HCT116 (cell line): ENCODE data around the gene TBXAS1.

Experiments used
- CEBPB ChIP-seq: IDR thresholded peaks from 2 replicates; pipeline ENCODE4 v1.6.1; 2012; ENCODE audit warnings: low read depth
- EGR1 ChIP-seq: IDR thresholded peaks from 2 replicates; pipeline ENCODE4 v1.6.1; 2012; ENCODE audit warnings: low read depth
- EZH2 ChIP-seq: fragments of 200-600 bp; sonication (generic); IDR thresholded peaks from 2 replicates; pipeline ENCODE4 v1.6.1; 2017; ENCODE audit warnings: antibody characterized with exemption, mixed run types
- JUND ChIP-seq: IDR thresholded peaks from 2 replicates; pipeline ENCODE4 v1.6.1; 2012
- MAX ChIP-seq: IDR thresholded peaks from 2 replicates; pipeline ENCODE4 v1.6.1; 2012
- POLR2A ChIP-seq: IDR thresholded peaks from 2 replicates; pipeline ENCODE4 v1.7.0; 2011; ENCODE audit warnings: borderline replicate concordance; ENCODE audit not compliant: insufficient read depth, insufficient read length; ENCODE audit errors: extremely low read depth
- POLR2AphosphoS5 ChIP-seq: IDR thresholded peaks from 2 replicates; pipeline ENCODE4 v1.6.1; 2011; ENCODE audit warnings: mild to moderate bottlenecking, low read depth, low read length, moderate library complexity
- REST ChIP-seq: IDR thresholded peaks from 2 replicates; pipeline ENCODE4 v1.6.1; 2012; ENCODE audit warnings: low read depth
- SP1 ChIP-seq: IDR thresholded peaks from 2 replicates; pipeline ENCODE4 v1.6.1; 2012; ENCODE audit warnings: low read depth
- TCF7L2 ChIP-seq: IDR thresholded peaks from 2 replicates; pipeline ENCODE4 v1.7.0; 2011; ENCODE audit warnings: borderline replicate concordance, inconsistent platforms; ENCODE audit not compliant: insufficient read depth, insufficient read length; ENCODE audit errors: extremely low read depth
- TF ChIP-seq, protein P1 (sequence below), 3 experiments: fragments of 200-600 bp in 1 of 3; sonication (generic) in 1 of 3; IDR thresholded peaks in 2 of 3; conservative IDR thresholded peaks in 1 of 3; 2 replicates each; pipeline ENCODE4 v1.5.1; 2012 to 2017; ENCODE audit warnings: low read depth in 2 of 3, low read length in 2 of 3, antibody characterized with exemption in 1 of 3, borderline replicate concordance in 1 of 3, control low read depth in 1 of 3, mild to moderate bottlenecking in 1 of 3, mixed read lengths in 1 of 3, mixed run types in 1 of 3, moderate library complexity in 1 of 3; ENCODE audit not compliant: insufficient read depth in 1 of 3

- TF ChIP-seq POLR2A (no peak), EGR1 (no peak), CEBPB (no peak), POLR2AphosphoS5 (no peak), JUND (no peak), EZH2 (no peak), MAX (no peak), SP1 (no peak), TCF7L2 (no peak), REST (no peak)
- TF ChIP-seq, protein P1, sequence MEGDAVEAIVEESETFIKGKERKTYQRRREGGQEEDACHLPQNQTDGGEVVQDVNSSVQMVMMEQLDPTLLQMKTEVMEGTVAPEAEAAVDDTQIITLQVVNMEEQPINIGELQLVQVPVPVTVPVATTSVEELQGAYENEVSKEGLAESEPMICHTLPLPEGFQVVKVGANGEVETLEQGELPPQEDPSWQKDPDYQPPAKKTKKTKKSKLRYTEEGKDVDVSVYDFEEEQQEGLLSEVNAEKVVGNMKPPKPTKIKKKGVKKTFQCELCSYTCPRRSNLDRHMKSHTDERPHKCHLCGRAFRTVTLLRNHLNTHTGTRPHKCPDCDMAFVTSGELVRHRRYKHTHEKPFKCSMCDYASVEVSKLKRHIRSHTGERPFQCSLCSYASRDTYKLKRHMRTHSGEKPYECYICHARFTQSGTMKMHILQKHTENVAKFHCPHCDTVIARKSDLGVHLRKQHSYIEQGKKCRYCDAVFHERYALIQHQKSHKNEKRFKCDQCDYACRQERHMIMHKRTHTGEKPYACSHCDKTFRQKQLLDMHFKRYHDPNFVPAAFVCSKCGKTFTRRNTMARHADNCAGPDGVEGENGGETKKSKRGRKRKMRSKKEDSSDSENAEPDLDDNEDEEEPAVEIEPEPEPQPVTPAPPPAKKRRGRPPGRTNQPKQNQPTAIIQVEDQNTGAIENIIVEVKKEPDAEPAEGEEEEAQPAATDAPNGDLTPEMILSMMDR (IDR thresholded peaks at IDR 0.05 in 2 of 3, conservative IDR thresholded peaks at IDR 0.05 in 1 of 3; ENCODE audit: borderline replicate concordance in 1 of 3, insufficient read depth in 1 of 3, low read depth in 2 of 3, low read length in 2 of 3) = no peak
Observed at GRCh38 chr7:139838876-139839275, 9.8 kb downstream of the TBXAS1 start.
